Measurements from ENCODE around the gene HYCC2.
"Not testable (repeated sequence)": the region's sequence is repeated elsewhere in the genome, so short reads cannot be mapped to it uniquely, and the experiment has no call there.

Gene HYCC2

DNA sequence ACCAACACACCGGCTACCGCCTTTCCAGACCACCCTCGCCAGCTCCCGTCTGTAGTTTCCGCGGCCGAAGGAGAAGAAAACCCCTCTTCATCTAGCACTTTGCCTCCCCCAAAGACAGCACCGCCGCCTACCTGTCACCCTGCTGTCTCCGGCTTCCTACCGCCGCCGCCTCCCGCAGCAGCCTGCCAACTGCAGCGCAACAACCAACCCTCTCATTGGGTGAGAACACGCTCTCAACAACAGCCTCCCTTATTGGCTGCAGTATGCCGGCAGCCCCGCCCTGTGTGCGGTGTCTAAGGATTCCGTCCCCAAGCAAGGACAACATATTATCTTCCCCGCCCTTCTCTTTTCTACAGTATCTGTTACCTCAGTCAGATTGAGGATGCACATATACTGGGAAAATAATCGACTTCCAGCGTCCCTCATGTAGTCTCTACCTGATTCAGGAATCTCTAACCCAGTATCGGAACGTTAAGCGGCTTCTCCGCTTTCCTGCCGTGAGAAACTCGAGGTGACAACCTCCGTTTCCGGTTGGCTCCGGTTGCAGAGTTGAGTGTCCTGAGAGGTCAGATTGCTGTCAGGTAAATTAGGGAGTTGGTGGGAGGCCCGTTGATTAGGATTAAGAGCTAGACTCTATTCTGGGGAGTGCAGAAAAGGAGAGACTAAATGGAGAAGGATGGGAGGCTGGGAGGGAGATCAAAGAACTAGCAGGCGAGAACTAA is at the start of gene HYCC2, which contains the start of gene NDUFB3:
Gene HYCC2, minus strand, starts transcription at position 193 of the 722 bp plus-strand sequence. CDS start 47,662 bp downstream, outside the sequence.
Gene NDUFB3, plus strand, starts transcription at position 523 of the 722 bp plus-strand sequence. CDS start 6,882 bp downstream, outside the sequence.
- H3K36me3 ChIP-seq (ENCODE audit: insufficient read depth, low read length), result no peaks in the 10 kb centered on the region
- H3K27ac ChIP-seq, result peak within 1 kb of the TSS; percentile 93
- TF ChIP-seq POLR2AphosphoS5 (IDR thresholded peaks at IDR 0.05; ENCODE audit: borderline replicate concordance, low read depth, low read length) (peak; percentile 80), EZH2 (IDR thresholded peaks at IDR 0.05) (no peak), FOXP2 (optimal IDR thresholded peaks at IDR 0.05; ENCODE audit: control extremely low read depth, extremely low read length, insufficient read depth) (no peak)
- peak within 1 kb of the TSS; percentile 98 for H3K4me3 ChIP-seq
- peak; percentile 92 for DNase-seq (ENCODE audit: low read depth, low spot score)
- H3K9me3 ChIP-seq (ENCODE audit: low read depth, low read length), result no peaks in the 10 kb centered on the region
- H3K9ac ChIP-seq (ENCODE audit: insufficient read length), result peak within 1 kb of the TSS; percentile 96

DNA sequence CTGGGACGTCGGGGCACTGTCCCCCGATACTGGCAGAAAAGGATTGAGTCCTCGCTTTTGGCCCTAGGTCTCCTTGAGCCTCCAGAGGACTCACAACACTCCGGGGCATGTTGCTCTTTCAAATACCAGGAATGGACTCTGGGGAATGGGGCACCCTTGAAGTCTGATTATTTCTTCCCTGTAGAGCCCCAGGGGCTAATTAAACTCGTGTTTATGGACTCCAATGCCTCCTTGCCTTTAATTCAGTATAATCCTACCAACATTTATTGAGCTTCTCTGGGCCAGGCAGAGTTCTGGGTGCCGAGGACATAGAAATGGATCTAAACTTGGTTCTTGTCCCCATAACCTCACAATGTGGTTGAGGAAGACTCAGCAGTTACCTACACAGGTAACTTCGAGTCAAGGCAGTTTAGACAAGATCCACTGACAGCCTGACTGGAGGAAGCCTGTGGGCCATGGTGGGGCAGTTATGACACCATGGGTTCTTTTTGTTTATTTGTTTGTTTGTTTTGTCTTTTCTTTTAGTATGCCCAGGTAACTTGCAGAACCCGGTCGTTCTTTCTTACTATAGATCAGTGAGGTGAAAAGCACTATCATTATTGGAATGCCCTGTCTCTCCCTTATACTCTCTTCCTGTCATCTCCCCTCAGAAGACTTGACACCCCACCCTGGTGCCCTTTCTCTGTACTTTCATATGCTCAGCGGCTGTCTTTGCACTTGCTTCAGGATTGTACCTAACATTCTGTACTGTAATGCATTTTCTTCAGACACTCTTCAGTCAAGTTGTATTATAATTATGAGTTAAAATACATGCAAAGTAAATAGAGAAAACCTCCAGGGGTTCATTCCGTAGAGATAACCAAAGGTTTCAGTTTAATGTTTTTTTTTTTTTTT is 47.7 kb upstream of the HYCC2 start:
- Histone ChIP-seq H3K27ac (peak overlapping the region; percentile 99), H3K36me3 (ENCODE audit: insufficient read depth, low read length) (no peaks in the 10 kb centered on the region; the same call in 1 of the 2 replicates), H3K9me3 (ENCODE audit: low read depth, low read length) (no peaks in the 10 kb centered on the region), H3K9ac (ENCODE audit: insufficient read length) (peak overlapping the region; percentile 94), H3K4me3 (peak overlapping the region; percentile 83)
- no peak for TF ChIP-seq EZH2 (IDR thresholded peaks at IDR 0.05)
- TF ChIP-seq POLR2AphosphoS5 (IDR thresholded peaks at IDR 0.05; ENCODE audit: borderline replicate concordance, low read depth, low read length), result 0 out of 2 replicates have a peak, but pooled peaks have one; percentile 9
- DNase-seq (ENCODE audit: low read depth, low spot score), result peak; percentile 65

DNA sequence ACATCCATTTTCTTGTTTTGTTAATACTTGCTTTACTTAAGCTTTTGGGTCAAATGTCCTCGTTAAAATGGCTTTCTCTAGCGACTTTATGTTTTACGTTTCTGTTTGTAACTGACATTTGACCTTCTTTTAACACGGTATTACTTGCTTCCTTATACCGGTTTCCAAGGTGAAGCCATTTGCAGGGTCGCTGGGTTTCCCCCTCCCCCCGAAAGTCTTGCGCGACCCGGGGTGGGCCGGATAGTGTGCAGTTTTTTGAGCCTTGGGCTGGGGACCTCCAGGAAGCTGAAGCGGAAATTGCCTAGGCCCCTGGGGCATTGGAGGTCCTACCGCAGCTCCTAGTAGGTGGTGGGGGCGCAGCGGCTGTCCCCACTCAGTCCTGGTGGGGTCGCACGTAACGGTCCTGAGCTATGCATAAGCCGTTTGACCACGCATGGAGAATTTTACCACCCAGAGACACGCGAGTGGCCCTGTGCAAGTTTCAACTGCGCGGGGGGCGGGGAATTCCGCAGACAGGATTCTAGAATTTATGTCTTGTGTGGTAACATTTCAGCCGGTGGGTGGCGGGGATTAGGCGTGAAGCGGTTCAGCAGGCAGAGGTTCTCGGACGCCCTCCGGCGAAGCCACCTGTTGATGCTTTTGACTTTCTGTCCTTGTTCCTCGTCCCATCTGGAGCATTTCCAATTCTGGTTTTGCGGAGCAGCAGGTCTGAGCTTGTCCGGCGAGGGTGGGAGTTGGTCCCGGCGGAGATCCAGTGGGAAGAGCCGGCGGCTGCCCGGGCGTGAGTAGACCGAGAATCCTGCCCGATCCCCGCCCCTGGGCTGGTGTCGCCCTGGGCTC is 46.9 kb upstream of the HYCC2 start:
- H3K27ac ChIP-seq, result peak overlapping the region; percentile 99
- peak overlapping the region; percentile 83 for H3K4me3 ChIP-seq
- peak overlapping the region; percentile 94 for H3K9ac ChIP-seq (ENCODE audit: insufficient read length)
- peak; percentile 22; the same call in 1 of the 2 replicates for TF ChIP-seq POLR2AphosphoS5 (IDR thresholded peaks at IDR 0.05; ENCODE audit: borderline replicate concordance, low read depth, low read length)
- TF ChIP-seq EZH2 (IDR thresholded peaks at IDR 0.05), result no peak
- no peaks in the 10 kb centered on the region for H3K9me3 ChIP-seq (ENCODE audit: low read depth, low read length)
- no peak for DNase-seq (ENCODE audit: low read depth, low spot score)
- no peaks in the 10 kb centered on the region; the same call in 1 of the 2 replicates for H3K36me3 ChIP-seq (ENCODE audit: insufficient read depth, low read length)

DNA sequence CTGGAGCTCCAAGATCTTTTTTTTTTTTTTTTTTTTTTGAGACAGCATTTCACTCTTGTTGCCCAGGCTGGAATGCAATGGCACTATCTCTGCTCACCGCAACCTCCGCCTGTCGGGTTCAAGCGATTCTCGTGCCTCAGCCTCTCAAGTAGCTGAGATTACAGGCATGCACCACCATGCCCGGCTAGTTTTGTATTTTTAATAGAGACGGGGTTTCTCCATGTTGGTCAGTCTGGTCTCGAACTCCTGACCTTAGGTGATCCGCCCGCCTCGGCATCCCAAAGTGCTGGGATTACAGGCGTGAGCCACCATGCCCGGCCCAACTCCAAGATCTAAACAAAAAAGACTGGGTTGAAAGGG is 46.2 kb upstream of the HYCC2 start:
- DNase-seq (ENCODE audit: low read depth, low spot score); H3K36me3 ChIP-seq (ENCODE audit: insufficient read depth, low read length); H3K9me3 ChIP-seq (ENCODE audit: low read depth, low read length): not testable (repeated sequence)
- Histone ChIP-seq H3K27ac (peak overlapping the region; percentile 99), H3K4me3 (peak overlapping the region; percentile 83), H3K9ac (ENCODE audit: insufficient read length) (peak overlapping the region; percentile 94)

DNA sequence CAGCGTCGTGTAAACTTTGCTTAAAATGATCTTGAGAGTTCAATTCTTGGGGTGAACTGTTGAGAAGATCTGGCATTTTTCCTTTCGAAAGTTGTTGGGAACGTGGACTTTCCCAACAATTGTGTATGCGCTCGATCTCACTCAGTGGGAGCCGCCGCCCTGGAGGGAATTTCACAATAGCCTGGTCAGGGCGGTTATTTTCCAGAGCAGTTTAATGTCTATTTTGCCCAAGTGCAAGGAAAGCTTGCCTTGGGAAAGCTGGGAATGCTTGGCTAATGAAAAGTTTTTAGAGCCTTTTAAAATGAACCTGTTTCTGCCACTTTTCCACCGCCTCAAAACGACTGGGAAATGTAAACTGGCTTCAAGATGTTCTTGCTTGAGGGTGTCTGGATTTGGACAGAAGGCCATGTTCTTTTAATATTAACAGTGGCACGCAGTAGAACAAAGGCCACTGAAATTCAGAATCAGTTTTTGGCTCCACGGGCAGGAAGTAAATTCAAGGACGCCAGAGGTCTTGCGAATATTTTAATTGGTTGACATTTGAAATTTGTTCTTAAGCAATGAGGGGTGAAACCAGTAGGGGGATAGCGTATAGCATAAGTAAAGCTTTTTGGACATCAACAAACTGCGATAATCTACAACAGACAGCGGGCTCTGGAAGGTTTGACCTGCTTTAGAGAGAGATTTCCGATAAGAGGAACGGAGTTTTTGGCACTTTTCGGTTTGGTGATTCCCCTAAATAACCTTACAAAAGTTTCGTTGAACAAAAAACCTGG is 45.7 kb upstream of the HYCC2 start:
- Histone ChIP-seq H3K9me3 (ENCODE audit: low read depth, low read length) (no peaks in the 10 kb centered on the region), H3K9ac (ENCODE audit: insufficient read length) (peak overlapping the region; percentile 94), H3K4me3 (peak overlapping the region; percentile 83), H3K27ac (peak overlapping the region; percentile 99), H3K36me3 (ENCODE audit: insufficient read depth, low read length) (no peaks in the 10 kb centered on the region)
- peak; percentile 87 for DNase-seq (ENCODE audit: low read depth, low spot score)
- TF ChIP-seq EZH2 (IDR thresholded peaks at IDR 0.05), result no peak
- peak; percentile 71 for TF ChIP-seq POLR2AphosphoS5 (IDR thresholded peaks at IDR 0.05; ENCODE audit: borderline replicate concordance, low read depth, low read length)
- TF ChIP-seq FOXP2 (optimal IDR thresholded peaks at IDR 0.05; ENCODE audit: control extremely low read depth, extremely low read length, insufficient read depth), result no peak

DNA sequence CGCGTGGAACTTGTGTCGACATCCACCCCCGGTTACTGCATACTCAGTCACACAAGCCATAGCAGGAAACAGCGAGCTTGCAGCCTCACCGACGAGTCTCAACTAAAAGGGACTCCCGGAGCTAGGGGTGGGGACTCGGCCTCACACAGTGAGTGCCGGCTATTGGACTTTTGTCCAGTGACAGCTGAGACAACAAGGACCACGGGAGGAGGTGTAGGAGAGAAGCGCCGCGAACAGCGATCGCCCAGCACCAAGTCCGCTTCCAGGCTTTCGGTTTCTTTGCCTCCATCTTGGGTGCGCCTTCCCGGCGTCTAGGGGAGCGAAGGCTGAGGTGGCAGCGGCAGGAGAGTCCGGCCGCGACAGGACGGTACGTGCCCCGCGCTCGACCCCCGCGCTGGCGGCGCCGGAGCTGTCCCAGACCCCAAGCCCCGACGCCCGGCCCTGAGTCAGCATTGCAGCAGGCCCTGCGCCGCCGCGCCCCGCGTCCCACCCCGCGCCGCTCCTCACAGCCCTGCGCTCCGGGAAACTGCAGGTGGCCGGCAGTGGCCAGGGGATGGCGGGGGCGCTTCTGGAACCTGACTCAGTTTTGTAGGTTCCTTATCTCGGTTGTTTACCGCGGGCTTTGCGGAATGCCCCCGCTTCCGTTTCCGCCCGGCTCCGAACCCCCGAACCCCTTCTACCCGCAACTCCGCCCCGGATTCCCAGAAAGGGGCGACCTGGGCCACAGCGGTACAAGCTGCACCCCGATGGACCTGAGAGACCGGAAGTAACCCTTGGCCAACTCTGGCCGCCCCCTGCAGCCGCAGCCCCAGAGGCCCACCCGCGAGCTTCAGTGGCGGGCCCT is 44.9 kb upstream of the HYCC2 start, which contains the start of gene CFLAR:
Gene CFLAR, plus strand, starts transcription at position 50 of the 844 bp plus-strand sequence. CDS start 13,702 bp downstream, outside the sequence.
- no peak for DNase-seq (ENCODE audit: low read depth, low spot score)
- Histone ChIP-seq H3K9me3 (ENCODE audit: low read depth, low read length) (no peaks in the 10 kb centered on the region), H3K27ac (peak within 1 kb of the TSS; percentile 99), H3K4me3 (peak within 1 kb of the TSS; percentile 83), H3K36me3 (ENCODE audit: insufficient read depth, low read length) (no peaks in the 10 kb centered on the region), H3K9ac (ENCODE audit: insufficient read length) (peak within 1 kb of the TSS; percentile 94)
- TF ChIP-seq EZH2 (IDR thresholded peaks at IDR 0.05), result no peak
- TF ChIP-seq POLR2AphosphoS5 (IDR thresholded peaks at IDR 0.05; ENCODE audit: borderline replicate concordance, low read depth, low read length), result peak; percentile 32; the same call in 1 of the 2 replicates
- TF ChIP-seq FOXP2 (optimal IDR thresholded peaks at IDR 0.05; ENCODE audit: control extremely low read depth, extremely low read length, insufficient read depth), result peak; percentile 62

DNA sequence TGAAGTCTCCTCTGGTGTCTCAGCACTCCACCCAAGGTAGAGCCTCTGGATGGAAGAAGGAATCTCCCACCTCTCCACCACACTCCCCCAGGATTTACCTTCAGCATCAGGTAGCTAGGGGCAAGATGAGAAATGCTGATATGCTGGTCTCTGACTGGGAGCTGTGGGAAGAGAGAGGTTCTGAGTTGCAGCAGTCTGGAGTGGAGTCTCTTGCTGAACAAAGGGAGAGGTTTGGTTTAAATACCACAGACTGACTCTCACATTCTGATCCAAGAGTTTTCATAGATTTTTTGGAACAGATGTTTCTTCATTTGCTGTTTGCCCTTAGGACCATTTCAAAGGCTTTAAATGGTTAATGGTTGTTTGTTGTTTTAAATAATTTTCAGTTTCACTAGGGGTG is 43.4 kb upstream of the HYCC2 start:
- Histone ChIP-seq H3K27ac (0 out of 2 replicates have a peak overlapping the region, but pooled peaks have one; percentile 28), H3K9me3 (ENCODE audit: low read depth, low read length) (no peaks in the 10 kb centered on the region), H3K9ac (ENCODE audit: insufficient read length) (no peak overlapping the region), H3K4me3 (no peak overlapping the region), H3K36me3 (ENCODE audit: insufficient read depth, low read length) (no peaks in the 10 kb centered on the region)
- no peak for DNase-seq (ENCODE audit: low read depth, low spot score)
- no peak for TF ChIP-seq FOXP2 (optimal IDR thresholded peaks at IDR 0.05; ENCODE audit: control extremely low read depth, extremely low read length, insufficient read depth)
- TF ChIP-seq EZH2 (IDR thresholded peaks at IDR 0.05), result no peak
- no peak for TF ChIP-seq POLR2AphosphoS5 (IDR thresholded peaks at IDR 0.05; ENCODE audit: borderline replicate concordance, low read depth, low read length)
